NOMO-1 treated with dmso at 0.1 percent for 144 hours (cell line): ENCODE data around the gene HCN4.

Experiments
- DNase-seq: peaks from one replicate; lab custom pipeline; 2025; ENCODE audit not compliant: unreplicated experiment; lab: John Stamatoyannopoulos, UW

HCN4 gene

GRCh38 chr15:73346735-73347312 lies 21.9 kb downstream of the HCN4 start:
- DNase-seq, result peak; percentile 28

GRCh38 chr15:73345658-73346057 lies 23.1 kb downstream of the HCN4 start:
- DNase-seq, result no peak

GRCh38 chr15:73344056-73344455 lies 24.7 kb downstream of the HCN4 start:
- DNase-seq, result no peak

- no peak for DNase-seq
Measured at GRCh38 chr15:73341886-73342600, 26.7 kb downstream of the HCN4 start.

GRCh38 chr15:73340502-73341192 lies 28.1 kb downstream of the HCN4 start:
- DNase-seq, result no peak

- no peak for DNase-seq
Measured at GRCh38 chr15:73338606-73339374, 30.0 kb downstream of the HCN4 start.

- DNase-seq, result no peak
Measured at GRCh38 chr15:73338058-73338457, 30.7 kb downstream of the HCN4 start.

GRCh38 chr15:73337187-73337586 lies 31.6 kb downstream of the HCN4 start:
- no peak for DNase-seq

- DNase-seq, result no peak
Measured at GRCh38 chr15:73336756-73337155, 32.0 kb downstream of the HCN4 start.

GRCh38 chr15:73335471-73335870 lies 33.3 kb downstream of the HCN4 start:
- DNase-seq, result no peak

GRCh38 chr15:73335026-73335425 lies 33.7 kb downstream of the HCN4 start:
- no peak for DNase-seq

- no peak for DNase-seq
Measured at GRCh38 chr15:73334086-73334485, 34.7 kb downstream of the HCN4 start.

- DNase-seq, result no peak
Measured at GRCh38 chr15:73333001-73333400, 35.8 kb downstream of the HCN4 start.

- no peak for DNase-seq
Measured at GRCh38 chr15:73331991-73332925, 36.5 kb downstream of the HCN4 start.

GRCh38 chr15:73331501-73331900 lies 37.3 kb downstream of the HCN4 start:
- no peak for DNase-seq

GRCh38 chr15:73330206-73331051 lies 38.3 kb downstream of the HCN4 start:
- no peak for DNase-seq

- DNase-seq, result no peak
Measured at GRCh38 chr15:73329501-73330200, 39.1 kb downstream of the HCN4 start.

- no peak for DNase-seq
Measured at GRCh38 chr15:73328981-73329380, 39.8 kb downstream of the HCN4 start.
